NB4 (cell line): ENCODE measurements around the gene GALNT3.

Experiments used
- CTCF ChIP-seq: IDR thresholded peaks from one replicate; pipeline ENCODE4 v1.5.1; 2012; ENCODE audit warnings: low read depth, low read length
- POLR2A ChIP-seq: IDR thresholded peaks from 2 replicates; pipeline ENCODE4 v1.6.1; 2011; ENCODE audit warnings: mild to moderate bottlenecking; ENCODE audit not compliant: insufficient read length; ENCODE audit errors: extremely low read depth
- TF ChIP-seq, protein P1 (sequence below): IDR thresholded peaks from 2 replicates; pipeline ENCODE4 v1.6.1; 2011; ENCODE audit warnings: low read depth, low read length

GRCh38 chr2:165746501-165746900 is 47.5 kb downstream of the GALNT3 start:
- no peak for TF ChIP-seq CTCF
- no peak for TF ChIP-seq POLR2A
- TF ChIP-seq, protein P1, sequence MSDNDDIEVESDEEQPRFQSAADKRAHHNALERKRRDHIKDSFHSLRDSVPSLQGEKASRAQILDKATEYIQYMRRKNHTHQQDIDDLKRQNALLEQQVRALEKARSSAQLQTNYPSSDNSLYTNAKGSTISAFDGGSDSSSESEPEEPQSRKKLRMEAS: no peak
